GM18505 (cell line): Measurements from ENCODE around the gene SLC16A14.
"Not testable (repeated sequence)": the region's sequence is repeated elsewhere in the genome, so short reads cannot be mapped to it uniquely, and the experiment has no call there.

ENCODE experiments used
- ATAC-seq: cut with Tn5 transposase; IDR thresholded peaks from one replicate; pipeline ENCODE4 v1.9.1; 2021; ENCODE audit not compliant: unreplicated experiment
- POLR2A ChIP-seq: IDR thresholded peaks from 4 replicates; pipeline ENCODE4 v1.6.1; 2011; ENCODE audit warnings: borderline replicate concordance; ENCODE audit not compliant: insufficient read depth, insufficient read length; ENCODE audit errors: extremely low read depth

SLC16A14 gene, protein sequence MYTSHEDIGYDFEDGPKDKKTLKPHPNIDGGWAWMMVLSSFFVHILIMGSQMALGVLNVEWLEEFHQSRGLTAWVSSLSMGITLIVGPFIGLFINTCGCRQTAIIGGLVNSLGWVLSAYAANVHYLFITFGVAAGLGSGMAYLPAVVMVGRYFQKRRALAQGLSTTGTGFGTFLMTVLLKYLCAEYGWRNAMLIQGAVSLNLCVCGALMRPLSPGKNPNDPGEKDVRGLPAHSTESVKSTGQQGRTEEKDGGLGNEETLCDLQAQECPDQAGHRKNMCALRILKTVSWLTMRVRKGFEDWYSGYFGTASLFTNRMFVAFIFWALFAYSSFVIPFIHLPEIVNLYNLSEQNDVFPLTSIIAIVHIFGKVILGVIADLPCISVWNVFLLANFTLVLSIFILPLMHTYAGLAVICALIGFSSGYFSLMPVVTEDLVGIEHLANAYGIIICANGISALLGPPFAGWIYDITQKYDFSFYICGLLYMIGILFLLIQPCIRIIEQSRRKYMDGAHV

DNA sequence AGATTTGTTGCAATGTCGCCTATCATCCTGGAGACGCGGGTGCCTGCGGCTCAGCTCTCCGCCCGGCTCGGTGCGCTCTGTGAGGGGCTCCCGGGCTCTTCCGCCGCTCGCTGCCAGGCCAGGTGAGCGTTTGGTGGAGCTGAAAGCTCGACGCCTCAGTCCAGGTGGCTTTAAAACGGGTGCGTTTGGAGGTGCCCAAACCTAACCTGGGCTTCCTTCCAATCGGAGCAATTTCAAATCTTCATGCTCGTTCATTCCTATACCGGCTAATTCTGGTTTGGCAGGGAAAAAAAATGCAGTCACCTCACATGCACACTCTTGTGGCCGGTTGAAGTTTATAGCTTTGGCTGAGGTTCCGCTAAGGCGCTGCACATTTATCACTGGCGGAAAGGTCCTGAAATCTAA is at the start of gene SLC16A14:
Gene SLC16A14 (minus strand): TSS at position 274 of the 405 bp plus-strand sequence. CDS start 9,572 bp downstream, outside the sequence.
- no peak for TF ChIP-seq POLR2A
- ATAC-seq, result peak; percentile 26

DNA sequence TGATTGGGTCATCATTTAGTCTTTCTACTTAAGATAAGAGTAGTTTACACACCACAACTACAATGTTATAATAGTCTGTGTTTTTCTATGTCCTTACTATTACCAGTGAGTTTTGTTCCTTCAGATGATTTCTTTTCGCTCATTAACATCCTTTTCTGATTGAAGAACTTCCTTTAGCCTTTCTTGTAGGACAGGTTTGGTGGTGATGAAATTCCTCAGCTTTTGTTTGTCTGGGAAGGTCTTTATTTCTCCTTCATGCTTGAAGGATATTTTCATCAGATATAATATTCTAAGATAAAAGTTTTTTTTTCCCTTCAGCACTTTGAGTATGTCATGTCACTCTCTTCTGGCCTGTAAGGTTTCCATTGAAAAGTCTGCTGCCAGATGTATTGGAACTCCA is 38.0 kb upstream of the SLC16A14 start:
- no peak for ATAC-seq
- no peak for TF ChIP-seq POLR2A

DNA sequence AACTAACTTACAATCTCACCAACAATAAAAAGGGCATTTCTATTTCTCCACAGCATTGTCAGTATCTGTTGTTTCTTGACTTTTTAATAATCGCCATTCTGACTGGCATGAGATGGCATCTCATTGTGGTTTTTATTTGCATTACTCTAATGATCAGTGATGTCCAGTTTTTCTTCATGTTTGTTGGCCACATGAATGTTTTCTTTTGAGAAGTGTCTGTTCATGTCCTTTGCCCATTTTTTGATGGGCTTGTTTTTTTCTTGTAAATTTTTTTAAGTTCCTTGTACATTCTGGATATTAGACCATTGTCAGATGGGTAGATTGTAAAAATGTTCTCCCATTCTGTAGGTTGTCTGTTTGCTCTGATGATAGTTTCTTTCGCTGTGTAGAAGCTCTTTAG is 33.2 kb upstream of the SLC16A14 start:
- not testable (repeated sequence) for ATAC-seq

DNA sequence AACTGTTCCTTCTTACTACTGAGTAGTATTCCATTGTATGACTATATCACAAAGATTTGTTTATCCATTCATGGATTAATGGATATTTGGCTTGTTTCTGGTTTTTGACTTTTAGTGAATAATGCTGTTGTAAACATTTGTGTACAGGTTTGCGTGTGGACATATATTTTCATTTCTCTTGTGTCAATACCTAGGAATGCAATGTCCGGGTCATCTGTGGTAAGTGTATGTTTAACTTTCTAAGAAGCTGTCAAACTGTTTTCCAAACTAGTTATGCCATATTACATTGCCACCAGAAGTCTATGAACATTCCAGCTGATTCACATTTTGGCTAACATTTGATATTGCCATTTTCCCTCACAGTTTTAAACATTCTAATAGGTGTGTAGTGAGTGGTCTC is 29.1 kb upstream of the SLC16A14 start:
- TF ChIP-seq POLR2A, result no peak
- no peak for ATAC-seq

DNA sequence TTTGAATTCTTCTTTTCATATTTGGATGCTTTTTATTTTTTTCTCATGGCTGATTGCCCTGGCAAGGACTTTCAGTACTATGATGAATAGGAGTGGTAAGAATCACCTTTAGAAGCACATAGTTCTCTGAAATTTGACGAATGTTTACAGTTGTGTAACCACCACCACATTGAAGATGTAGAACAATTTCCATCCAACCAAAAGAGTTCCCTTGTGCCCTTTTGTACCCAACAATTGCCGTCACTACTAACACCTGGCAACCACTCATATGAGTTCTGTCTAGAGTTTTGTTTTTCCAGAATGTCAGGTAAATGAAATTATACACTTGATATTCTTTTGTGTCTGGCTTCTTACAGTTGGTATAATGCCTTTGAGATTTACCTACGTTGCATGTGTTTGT is 28.7 kb upstream of the SLC16A14 start:
- no peak for TF ChIP-seq POLR2A
- no peak for ATAC-seq

DNA sequence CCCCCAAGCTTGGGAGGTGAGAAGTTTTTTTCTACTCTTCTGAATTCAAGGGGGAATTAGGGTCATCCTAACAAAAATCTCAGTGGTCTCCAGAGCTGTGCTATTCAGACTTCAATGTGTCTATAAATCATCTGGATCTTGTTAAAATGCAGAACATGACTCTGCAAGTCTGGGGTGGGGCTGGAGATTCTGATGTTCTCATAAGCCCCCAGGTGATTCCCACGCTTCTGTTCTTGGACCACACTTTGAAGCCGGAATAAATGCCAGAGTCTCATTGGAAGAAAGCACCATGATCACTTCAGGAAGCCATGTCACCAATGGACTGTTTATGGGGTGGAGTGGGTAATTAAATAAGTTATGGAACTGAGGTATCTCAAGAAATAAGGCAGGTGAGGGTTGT is 22.2 kb upstream of the SLC16A14 start:
- ATAC-seq, result no peak
- TF ChIP-seq POLR2A, result no peak

DNA sequence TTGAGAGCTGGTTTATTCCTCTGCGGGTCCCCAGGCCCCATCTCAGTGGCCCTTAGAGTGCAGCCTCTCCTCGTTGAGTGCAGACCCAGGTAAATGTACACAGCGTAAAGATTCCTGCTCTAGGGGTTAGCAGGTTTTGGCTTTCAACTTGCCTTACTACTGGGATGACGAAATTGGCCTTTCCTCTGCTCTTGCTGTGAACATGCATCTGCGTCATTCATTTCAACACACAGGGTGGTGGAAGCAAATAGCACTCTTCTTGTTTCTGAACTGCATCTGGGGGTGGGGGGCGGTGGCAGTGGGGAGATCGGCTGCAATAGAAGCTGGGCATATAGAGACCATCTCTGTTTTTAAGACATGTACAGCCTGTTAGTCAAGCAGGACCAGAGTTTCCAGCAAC is 16.5 kb upstream of the SLC16A14 start:
- no peak for ATAC-seq
- no peak for TF ChIP-seq POLR2A

DNA sequence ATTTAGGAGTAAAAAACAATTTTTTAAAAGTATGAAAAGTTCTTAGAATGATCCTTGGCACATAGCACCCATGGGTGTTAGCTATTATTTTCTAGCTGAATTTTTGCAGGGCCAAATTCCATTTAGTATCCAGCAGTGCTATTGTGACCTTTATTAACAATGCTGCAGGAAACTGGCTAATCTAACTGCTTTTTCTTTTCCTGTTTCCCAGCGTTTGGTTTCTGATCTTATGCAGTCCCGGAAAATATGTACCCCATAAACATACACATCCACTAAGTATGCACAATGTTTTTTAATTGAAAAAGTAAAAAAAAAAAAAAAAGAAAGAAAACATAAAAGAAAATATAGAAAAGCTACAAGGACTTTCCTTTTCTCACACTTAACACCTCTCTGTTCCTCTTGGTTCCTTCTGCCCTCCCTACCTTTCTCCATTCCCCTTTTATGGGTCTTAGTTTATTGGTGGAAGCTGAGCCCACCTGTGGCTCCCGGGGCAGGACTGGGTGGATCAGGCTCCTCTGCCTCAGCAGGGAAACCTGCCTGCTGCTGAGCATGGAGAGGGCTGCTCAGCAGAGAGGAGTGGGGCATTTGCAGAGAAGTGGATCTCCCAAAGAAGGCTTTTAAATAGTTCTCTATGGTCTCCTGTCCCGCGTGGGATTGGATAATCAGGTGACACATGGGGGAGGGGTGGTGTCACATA is 9.3 kb upstream of the SLC16A14 start:
- ATAC-seq, result no peak

DNA sequence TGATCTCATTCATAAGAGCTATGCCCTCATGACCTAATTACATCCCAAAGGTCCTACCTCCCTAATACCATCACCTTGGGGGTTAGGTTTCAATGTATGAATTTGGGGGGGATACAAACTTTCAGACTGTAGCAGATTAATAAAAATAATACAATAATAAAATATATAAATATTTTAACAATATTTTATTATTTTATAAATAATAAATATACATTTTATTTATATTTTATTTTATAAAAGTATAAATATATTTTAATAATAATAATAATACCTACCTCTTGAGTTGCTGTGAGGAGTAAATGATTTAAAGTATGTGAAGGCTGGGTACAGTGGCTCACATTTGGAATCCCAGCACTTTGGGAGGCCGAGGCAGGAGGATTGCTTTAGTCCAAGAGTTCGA is 8.1 kb upstream of the SLC16A14 start:
- TF ChIP-seq POLR2A, result no peak
- ATAC-seq, result no peak

More for the DNA sequence above, 9.3 kb upstream of the SLC16A14 start:
- TF ChIP-seq POLR2A, result no peak

DNA sequence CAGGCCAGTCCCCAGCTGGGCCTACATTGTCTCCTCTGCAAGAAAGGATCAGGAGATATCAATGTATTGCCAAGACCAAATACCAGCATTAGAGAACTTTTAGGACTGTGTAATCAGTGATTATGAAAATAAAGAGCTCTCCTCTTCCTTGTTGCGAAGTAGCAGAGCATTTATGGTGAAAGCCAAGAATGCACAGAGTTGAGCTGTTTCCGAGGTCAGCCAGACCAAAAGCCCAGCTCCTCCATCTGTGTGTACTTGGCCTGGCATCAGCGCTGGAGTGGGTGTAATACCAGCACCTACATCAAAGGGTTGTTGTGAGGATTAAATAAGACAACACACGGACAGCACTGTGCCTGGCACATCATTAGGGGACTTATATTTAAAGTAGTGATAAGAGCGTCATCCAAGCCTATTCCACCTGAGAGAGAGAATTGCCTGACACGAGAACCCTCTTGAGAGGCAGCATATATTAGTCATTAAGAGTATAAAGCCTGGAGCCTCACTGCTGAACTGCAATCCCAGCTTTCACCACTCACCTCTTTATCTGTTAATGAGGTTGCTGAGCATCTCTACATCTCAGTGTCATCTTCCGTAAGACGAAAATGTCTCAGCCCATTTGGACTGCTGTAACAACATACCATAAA is 7.4 kb upstream of the SLC16A14 start:
- no peak for ATAC-seq
- TF ChIP-seq POLR2A, result no peak

DNA sequence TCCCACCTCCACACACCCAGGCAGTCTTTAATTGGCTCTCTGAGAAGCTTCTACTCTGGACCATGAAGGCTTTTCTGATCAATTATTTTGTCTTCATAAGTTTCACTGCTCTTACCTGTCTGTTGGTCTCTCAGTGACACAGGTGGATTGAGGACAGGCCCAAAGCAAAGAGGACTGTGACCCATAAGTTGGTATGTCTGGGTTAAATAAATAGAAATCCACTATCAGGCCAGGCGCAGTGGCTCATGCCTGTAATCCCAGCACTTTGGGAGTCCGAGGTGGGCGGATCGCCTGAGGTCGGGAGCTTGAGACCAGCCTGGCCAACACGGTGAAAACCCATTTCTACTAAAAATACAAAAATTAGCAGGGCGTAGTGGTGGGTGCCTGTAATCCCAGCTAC is 2.7 kb upstream of the SLC16A14 start:
- ATAC-seq, result no peak
- TF ChIP-seq POLR2A, result no peak

DNA sequence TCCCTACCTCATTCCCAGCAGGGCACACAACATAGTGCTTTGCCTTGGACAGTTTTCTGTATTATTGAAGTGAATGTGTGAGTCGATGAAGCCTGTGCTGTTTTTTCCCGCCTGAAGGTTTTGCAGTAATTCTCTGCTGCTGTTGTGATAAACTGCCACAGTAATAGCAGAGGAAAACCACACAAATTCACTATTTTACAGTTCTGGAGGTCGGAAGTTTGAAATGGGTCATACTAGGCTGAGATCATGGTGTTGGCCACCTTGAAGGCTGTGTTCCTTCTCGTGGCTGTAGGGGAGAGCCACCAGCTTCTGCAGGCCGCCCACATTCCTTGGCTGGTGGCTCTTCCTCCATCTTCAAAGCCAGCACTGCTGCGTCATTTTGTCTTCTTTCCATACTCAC is 678 bp upstream of the SLC16A14 start:
- ATAC-seq, result no peak
- no peak for TF ChIP-seq POLR2A

DNA sequence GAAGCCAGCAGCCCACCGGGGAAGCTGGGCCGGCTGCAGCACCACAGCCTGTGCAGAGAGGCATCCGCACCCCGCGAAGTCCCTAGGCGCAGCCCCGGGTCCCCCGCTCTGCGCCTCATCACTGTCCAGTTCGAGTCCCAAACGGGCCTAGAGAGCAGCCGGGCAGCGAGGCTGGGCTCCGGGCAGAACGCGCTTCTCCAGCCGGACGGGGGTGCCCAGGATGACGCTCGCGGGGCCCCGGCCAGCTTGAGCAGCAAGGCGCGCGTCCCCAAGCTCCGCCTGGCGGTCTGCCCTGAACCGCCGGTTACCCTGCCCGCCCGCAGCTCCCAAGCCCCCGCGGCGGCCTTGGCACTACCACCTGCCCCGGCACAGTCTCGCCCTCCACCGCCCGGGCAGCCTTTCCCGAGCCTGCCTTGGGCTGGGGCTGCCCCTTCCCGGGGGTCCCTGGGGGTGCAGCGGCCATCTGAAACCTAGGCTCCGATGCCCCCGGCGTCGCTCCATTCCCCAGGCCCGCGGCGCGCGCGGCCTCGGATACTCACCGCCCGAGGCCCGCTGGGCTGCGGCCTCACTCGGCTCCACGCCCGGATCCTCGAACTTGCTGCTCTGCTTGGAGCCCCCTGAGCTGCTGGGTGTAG is 591 bp downstream of the SLC16A14 start:
- peak; percentile 39 for ATAC-seq

More for the DNA sequence above, 591 bp downstream of the SLC16A14 start:
- TF ChIP-seq POLR2A, result no peak
